ENCODE measurements around the gene AARS1.
"Not testable (repeated sequence)": the region's sequence is repeated elsewhere in the genome, so short reads cannot be mapped to it uniquely, and the experiment has no call there.

AARS1 gene

DNA sequence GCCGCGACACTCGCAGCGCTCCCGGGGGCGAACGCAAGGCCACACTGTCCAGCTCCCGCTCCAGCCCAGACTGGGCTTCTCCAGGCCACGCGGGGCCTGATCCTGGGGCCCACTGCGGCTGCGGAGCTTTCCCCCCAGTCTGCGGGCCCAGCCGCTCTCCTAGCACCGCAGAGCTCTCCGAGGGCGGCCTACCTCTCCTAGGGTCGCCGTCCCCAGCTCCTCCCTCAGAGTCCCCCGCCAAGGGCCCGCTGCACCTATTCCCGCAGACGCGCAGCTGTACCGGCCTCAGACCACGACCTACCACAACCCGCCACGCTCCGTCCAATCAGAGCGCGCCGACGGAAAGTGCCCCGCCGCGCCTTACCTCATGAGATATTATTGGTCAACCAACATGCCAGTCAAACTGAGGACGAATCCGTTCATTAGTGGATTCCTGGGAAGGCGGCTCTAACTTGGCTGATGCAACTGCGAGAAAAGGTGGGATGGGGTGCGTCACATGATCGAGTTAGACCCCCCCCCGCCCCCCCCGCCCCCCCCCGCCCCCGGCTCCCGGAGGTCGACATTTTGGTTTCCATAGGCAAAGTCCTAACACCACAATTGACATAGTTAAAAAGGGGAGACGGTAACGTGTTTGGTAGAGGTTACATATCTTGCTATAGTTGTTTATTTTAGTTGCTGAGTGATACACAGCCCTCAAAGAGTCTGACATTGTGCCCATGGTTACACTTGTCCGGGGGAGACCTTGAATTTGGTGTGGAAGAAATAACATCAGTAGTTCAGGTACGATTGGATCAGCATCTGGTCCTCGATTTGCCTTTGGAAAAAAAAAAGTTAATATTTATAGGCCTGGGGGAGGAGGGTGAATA, at the start of gene AARS1:
Gene AARS1, minus strand, starts transcription at position 278 of the 866 bp plus-strand sequence. CDS start 6,743 bp downstream, outside the sequence.
- peak; percentile 96 to 97 for DNase-seq

DNA sequence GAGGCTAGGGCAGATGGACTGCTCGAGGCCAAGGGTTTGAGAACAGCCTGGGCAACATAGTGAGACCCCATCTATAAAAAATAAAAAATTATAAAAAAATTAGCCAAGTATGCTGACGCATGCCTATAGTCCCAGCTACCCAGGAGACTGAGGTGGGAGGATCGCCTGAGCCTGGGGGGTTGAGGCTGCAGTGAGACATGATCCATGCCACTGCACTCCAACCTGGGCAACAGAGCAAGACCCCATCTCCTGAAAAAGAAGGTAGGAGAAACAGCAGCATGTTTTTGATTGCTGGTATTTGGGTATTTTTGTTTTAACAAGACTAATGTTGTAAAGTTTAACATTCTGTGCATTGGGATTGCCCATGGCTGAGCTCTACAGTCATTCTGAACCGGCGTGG, 48.5 kb upstream of the AARS1 start:
- no peak for DNase-seq

DNA sequence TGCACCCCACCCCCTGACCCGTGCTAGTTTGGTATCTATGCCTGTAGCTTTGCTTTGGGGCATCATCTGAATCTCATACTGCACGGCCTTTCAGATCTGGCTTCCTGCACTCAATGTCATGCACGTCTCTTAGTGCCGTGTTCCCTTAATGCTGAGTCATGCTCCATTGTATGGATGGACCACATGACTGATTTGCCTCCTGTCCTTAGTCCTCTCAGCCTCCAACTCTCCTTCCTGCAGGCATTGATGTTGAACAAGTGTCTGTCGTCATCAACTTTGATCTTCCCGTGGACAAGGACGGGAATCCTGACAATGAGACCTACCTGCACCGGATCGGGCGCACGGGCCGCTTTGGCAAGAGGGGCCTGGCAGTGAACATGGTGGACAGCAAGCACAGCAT, 43.4 kb upstream of the AARS1 start:
- not testable (repeated sequence) for DNase-seq

DNA sequence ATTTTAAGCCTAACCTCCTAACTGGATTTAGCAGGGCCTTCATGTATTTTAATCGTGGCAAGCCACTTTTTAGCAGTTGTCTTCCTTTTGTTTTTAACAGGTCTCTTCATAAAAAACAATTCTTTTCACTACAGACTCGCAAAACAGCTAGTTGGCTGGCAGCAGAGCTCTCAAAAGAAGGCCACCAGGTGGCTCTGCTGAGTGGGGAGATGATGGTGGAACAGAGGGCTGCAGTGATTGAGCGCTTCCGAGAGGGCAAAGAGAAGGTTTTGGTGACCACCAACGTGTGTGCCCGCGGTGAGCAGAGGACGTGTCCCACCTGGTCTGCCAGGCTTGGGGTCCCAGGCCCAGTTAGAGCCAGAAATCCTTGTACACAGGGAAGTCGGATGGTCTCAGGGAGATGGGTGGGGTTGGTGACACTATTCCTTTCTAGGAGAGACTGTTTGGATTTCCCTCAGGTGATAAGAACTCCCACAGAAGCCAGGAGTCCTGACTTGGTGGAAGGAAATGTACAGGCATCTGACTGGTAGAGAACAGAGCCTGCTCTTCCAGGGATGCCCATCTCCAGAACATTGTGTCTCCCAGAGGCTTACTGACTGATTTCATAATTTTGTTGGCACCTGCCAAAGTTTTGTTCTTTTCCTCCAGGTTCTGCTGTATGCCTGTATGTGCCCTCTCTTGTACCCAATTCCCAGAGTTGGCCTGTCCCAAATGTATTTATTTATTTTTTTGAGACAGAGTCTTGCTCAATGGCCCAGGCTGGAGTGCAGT, 42.5 kb upstream of the AARS1 start:
- DNase-seq: no peak

DNA sequence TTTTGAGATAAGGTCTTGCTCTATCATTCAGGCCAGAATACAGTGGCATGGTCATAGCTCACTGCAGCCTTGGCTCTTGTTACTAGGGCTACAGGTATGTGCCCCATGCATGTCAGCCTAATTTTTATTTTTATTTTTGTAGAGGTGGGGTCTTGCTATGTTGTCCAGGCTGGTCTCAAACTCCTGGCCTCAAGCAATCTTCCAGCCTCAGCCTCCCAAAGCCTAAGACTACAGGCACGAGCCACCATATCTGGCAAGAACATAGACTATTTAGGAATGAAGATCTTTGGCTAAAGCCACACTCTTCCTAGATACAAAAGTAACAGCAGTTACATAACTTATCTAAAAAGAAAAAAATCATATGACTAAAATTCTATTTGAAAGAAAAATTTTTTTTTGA, 41.8 kb upstream of the AARS1 start:
- no peak for DNase-seq

DNA sequence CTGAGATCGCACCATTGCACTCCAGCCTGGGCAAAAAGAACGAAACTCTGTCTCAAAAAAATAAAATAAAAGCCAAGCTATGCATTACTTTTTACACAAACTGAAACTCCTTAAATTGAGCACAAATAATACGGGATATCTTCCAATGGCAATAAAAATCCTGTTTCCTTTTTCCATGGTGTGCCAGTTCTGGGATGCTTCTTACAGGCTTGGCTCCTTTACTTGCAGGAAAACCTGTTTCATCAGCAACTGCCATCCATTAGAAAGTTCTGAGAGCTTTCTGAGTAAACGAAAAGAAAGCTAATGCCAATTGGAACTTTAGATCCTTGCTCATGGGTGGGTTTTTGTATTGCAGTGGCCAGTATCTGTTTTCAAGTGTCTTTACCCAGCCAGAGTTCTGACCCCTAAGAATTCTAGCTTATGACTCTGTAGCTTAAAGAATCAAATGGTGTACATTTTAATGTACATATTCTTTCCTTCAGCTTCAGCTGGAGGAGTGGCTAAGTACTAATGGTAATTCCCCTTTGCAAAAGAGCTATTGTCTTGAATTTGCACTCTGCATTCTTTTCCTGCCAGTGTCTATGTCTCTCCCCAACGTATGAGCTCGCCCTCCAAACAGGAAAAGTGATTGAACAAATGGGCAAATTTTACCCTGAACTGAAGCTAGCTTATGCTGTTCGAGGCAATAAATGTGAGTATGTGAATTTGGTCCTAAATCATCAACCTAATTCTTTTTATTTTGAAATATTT, 35.9 kb upstream of the AARS1 start:
- no peak for DNase-seq

DNA sequence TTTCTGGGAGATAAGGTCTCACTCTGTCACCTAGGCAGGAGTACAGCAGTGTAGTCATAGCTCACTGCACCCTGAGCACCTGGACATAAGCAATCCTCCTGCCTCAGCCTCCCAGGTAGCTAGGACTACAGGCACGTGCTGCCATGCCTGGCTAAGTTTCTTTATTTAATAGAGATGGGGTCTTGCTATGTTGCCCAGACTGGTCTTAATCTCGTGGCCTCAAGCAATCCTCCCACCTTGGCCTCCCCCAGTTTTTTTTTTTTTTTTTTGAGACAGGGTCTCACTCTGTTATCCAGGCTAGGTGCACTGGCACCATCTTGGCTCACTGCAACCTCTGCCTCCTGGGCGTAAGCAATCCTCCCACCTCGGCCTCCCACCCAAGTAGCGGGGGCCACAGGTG, 30.8 kb upstream of the AARS1 start:
- DNase-seq: no peak

DNA sequence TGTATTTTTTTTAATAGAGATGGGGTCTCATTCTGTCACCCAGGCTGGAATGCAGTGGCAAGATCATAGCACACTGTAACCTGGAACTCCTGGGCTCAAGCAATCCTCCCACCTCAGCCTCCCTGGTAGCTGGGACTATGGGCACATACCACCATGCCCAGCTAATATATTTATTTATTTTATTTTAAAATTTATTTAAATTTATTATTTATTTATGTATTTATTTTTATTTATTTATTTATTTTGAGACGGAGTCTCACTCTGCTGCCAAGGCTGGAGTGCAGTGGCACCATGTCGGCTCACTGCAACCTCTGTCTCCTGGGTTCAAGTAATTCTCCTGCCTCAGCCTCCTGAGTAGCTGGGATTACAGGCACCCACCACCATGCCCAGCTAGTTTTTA, 18.4 kb upstream of the AARS1 start:
- not testable (repeated sequence) for DNase-seq

DNA sequence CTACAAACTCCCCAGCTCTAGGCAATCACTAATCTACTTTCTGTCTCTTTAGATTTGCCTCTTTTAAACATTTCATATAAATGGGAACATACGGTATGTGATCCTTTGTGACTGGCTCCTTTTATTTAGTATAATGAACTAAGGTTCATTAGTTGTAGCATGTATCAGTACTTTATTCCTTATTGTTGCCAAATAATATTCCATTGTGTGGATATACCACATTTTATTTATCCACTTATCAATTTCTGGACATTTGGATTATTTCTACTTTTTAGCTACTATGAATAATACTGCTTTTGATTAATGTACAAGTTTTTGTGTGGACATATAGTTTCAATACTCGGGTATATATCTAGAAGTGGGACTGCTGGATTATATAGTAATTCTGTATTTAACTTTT, 17.6 kb upstream of the AARS1 start:
- no peak for DNase-seq

DNA sequence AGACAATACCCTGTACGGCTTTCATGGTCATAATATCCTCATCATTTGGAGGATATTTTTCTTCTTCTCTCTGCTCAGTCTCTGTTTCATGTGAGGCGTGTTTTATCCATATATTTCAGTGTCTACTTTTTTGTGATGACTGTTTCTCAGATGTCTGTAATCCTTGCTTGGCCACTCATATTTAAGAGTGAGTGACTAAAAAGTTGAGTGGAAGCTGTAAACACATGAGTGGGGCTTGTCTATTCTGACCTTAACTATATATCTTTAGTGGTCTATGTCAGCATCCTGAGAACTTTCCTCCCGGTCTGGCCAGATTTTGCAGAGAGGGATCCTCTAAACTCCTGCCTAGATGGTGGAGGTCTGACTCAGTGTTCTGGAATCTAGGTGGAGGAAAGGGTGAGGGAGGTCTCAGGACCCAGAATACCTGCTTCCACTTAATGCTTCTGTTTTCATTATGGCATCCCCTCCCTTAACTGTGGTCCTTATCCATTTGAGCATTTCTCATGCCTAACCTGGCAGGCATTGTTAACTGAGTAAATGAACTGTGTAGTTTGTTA, 15.7 kb upstream of the AARS1 start:
- DNase-seq: no peak

DNA sequence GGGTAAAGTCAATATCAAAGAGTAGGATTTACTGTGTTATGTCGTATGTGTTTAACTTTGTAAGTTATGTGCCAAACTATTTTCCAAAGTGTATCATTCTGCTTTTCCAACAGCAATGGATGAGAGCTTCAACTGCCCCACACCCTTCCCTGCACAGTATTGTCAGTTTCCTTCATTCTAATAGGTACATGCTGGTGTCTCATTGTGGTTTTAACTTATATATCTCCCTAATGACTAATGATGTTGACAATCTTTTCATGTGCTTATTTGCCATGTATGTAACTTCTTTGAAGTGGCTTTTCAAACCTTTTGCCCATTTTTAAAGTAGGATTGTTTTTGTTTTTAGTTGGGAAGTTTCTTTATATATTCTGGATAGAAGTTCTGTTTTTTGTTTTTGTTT, 13.4 kb upstream of the AARS1 start:
- DNase-seq: no peak

DNA sequence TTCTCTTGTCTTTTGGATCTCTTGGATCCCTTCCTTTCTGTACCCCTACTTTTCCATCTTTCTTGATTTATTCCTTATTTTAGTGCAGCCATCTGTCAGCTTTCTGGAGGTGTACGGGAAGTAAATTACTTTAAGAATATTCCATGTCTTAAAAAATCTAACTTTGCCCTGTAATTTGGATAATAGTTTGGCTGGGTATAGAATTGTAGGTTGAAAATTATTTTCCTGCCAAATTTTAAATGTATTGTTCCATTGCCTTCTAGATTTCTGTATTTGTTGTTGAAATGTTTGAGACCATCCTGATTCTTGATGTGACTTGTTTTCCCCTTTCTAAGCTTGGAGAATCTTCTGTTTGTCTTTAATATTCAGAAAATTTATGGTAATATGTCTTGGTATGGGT, 11.8 kb upstream of the AARS1 start:
- DNase-seq: no peak

DNA sequence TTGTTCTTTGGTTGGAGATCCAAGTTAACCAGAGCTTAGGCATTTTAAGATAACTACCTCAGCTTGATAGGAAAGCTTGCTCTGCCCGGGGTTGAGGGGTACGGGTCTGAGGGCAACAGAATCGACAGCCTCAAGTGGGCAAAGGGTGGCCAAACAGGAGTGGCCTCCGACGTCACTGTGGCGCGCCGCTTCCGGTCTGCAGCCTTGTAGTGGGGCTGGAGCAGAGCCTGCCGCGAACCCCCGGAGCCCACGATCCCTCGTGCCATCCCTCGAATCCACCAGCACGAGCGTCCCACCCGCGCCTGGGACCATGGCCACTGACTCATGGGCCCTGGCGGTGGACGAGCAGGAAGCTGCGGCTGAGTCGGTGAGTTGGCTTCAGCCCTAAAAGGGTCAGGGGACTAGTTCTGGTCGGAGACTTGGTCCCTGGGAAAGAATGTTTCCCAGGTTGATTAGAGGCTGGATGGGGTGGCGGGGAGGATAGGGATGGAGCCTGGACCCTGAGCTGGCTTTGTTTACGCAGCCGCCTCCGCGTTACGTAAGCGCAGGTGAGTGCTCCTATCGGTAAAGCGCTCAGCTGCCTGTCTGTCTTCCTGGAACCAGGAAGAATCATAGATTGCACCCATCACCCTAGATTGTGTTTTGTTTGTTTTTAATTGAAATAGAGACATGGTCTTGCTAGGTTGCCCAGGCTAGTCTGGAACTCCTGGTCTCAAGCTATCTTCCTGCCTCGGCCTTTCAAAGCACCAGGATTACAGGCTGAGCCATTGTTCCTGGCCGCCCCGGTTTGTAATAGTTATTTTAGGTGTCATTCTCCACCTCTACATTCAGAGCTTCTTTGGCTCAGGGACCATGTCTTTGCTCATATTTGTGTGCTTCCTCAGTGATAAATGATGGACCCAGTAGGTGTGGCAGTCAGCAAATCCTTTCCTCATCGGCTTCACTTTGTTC, 10.0 kb upstream of the AARS1 start, which contains the start of gene DDX19B:
Gene DDX19B, plus strand, starts transcription at position 199 of the 951 bp plus-strand sequence. Its CDS starts 112 bp downstream, at position 311.
- DNase-seq: peak; percentile 37 to 72

DNA sequence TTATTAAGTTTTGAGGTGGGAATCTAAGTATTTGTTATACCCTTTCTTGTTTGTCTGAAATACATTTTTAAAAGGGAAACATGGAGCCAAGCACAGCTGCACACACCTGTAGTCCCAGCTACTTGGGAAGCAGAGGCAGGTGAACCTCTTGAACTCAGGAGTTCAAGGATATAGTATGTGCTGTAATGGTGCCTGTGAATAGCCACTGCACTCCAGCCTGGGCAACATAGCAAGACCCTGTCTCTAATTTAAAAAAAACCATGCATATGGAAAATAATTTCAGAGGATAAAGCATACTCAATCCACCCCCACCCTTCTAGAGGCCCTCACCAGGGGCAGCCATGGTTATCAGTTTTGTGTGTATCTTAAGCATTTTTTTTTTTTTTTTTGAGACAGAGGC, 6.3 kb upstream of the AARS1 start:
- no peak for DNase-seq

DNA sequence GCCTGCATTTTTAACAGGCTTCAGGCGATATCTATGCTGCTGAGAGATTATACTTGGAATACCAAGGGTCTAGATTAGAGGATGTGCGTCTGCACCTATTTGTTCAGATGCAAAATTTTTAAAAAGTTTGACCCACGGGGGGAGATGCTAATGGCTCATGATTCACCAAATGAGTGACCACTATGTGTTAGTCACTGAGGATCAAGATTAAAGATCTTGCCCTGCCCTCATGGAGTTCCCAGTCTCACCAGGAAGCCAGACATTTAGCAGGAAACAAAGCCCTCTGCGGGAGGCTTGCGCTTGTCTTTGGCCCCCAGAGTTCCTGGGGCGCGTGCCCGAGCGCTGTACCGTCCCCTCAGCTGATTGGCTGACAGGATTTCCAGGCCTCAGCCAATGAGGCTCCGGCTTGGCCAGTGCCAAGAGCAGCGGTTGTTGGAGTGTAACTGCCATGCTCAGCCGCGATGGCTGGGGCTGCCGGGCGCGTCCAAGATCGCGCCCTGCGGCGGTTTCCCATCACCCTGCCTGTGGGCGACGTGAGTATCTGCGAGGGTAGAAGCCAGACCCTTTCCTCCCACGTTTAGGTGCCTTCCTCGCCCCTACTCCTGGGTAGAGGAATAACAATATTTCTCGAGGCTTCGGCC, 5.2 kb upstream of the AARS1 start:
- no peak for DNase-seq

DNA sequence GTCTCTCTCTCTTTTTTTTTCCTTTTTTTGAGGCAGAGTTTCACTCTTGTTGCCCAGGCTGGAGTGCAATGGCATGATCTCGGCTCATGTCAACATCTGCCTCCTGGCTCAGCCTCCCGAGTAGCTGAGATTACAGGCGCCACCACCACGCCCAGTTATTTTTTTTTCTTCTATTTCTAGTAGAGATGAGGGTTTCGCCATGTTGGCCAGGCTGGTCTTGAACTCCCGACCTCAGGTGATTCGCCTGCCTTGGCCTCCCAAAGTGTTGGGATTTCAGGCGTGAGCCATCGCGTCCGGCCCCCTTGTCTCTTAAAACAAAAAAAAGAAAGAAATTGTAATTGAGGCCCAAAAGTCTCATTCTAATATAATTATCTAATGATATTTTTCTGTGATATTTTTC, 2.8 kb upstream of the AARS1 start:
- DNase-seq: not testable (repeated sequence)

DNA sequence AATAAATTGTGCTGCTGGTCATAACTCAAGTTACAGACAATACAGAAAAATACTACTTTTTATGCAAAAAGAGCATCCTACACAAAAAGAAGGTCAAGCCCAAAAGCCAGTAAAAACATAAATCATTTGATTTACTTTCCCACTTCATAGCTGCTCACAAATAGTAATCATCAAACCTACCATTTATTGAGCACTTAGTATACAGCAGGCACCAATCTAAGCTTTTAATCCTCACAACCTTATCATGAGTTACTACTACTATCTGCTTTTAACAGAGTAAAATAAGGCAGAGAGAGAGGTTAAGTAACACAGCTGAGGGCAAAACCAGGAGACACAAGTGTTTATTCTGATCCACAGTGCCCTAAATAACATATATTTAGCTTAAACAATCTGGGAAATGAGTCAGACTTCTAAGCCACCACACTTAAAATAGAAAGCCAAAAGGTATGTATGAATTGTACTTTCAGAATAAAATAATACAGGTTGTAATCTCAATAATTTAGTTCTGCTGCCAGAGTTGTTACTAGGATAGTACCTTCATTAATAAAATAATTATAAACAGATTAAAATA, 1.7 kb upstream of the AARS1 start:
- DNase-seq: no peak

DNA sequence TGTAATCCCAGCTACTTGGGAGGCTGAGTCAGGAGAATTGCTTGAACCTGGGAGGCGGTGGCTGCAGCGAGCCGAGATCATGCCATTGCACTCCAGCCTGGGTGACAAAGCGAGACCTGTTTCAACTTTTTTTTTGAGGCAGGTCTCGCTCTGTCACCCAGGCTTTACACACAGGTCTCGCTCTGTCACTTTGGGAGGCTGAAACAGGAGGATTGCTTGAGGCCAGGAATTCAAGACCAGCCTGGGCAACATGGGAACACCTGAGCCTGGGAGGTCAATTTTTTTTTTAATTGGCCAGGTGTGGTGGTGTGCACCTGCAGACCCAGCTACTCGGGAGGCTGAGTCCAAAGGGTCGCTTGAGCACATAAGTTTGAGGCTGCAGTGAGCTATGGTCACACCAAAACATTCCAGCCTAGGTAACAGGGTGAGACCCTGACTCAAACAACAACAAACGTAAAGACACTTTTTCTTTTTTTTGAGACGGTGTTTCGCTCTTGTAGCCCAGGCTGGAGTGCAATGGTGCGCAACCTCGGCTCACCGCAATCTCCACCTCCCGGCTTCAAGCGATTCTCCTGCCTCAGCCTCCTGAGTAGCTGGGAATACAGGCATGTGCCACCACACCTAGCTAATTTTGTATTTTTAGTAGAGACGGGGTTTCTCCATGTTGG, 1.9 kb downstream of the AARS1 start:
- not testable (repeated sequence) for DNase-seq

DNA sequence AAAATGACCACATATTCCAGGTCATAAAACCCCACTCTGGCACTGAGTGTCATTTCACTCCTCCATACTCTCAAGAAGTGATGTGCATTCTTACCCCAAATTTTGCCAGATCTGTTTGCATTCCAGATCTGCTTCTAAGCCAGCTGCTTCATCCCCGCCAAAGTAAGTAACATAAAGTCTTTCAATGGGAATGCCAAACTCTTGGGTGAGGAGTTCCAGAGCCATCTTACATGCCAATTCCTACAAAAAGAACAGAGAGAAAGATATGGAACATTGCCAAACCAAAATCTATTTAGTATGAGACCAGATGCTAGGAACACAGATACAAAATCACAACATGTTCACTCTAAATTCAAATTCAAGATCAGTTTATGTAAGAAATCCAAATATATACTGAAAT, 12.9 kb downstream of the AARS1 start:
- no peak for DNase-seq

DNA sequence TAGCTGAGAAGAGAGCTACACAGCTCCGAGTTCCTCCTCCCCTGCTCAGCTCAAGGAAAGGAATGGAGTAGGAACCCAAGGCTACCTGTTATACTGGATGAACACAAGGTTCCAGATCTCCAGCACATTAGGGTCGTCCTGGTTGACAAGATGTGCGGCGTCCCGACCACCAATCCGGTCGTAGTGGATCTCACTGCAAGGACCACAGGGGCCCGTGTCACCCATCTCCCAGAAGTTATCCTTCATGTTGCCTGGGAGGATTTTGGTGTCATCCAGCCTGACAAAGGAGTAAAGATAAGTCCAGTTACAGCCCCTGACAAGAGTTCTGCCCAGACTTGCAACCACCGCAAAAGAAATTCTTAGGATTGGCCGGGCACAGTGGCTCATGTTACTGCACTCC, 17.6 kb downstream of the AARS1 start:
- DNase-seq: no peak
